SK-N-SH (cell line): ENCODE results near the gene SLC13A2.

Experiments used
- CTCF ChIP-seq: fragments of 200-600 bp; sonication (generic); IDR thresholded peaks from 2 replicates; pipeline ENCODE4 v1.6.1; 2017; ENCODE audit warnings: antibody characterized with exemption, mild to moderate bottlenecking, moderate library complexity
- EP300 ChIP-seq, 2 experiments: IDR thresholded peaks; 2 replicates each; pipeline versions ENCODE4 v1.4.0 to v1.6.1; 2012; ENCODE audit warnings: borderline replicate concordance in 1 of 2, low read depth in 1 of 2, low read length in 1 of 2
- POLR2AphosphoS5 ChIP-seq: IDR thresholded peaks from 2 replicates; pipeline ENCODE4 v1.6.1; 2012; ENCODE audit warnings: low read depth, low read length
- SIN3A ChIP-seq: IDR thresholded peaks from 2 replicates; pipeline ENCODE4 v1.6.1; 2012; ENCODE audit warnings: low read depth, mild to moderate bottlenecking, low read length, moderate library complexity, borderline replicate concordance
- TAF1 ChIP-seq: IDR thresholded peaks from 2 replicates; pipeline ENCODE4 v1.6.1; 2012; ENCODE audit warnings: low read depth, mild to moderate bottlenecking, low read length, moderate library complexity, borderline replicate concordance
- TEAD4 ChIP-seq: IDR thresholded peaks from 2 replicates; pipeline ENCODE4 v1.4.0; 2012; ENCODE audit warnings: mild to moderate bottlenecking, borderline replicate concordance; ENCODE audit not compliant: insufficient read depth
- USF1 ChIP-seq: IDR thresholded peaks from 2 replicates; pipeline ENCODE4 v1.4.0; 2012; ENCODE audit warnings: low read depth, borderline replicate concordance
- ZBTB33 ChIP-seq: IDR thresholded peaks from 2 replicates; pipeline ENCODE4 v1.4.0; 2012; ENCODE audit warnings: low read depth, borderline replicate concordance

GRCh38 chr17:28476076-28476865 lies 2.8 kb downstream of the SLC13A2 start:
- no peak for TF ChIP-seq CTCF
- TF ChIP-seq TEAD4: no peak
- TF ChIP-seq USF1: no peak
- TF ChIP-seq POLR2AphosphoS5: no peak
- no peak for TF ChIP-seq SIN3A
- TF ChIP-seq ZBTB33: no peak
- no peak for TF ChIP-seq EP300 (IDR thresholded peaks at IDR 0.05; ENCODE audit: borderline replicate concordance in 1 of 2, low read depth in 1 of 2, low read length in 1 of 2)
- TF ChIP-seq TAF1: no peak
